ENCODE data around the gene MPRIP.
A peak's percentile ranks its signal among the peaks of the same experiment; 100 is the strongest.
"Not testable (repeated sequence)": the region's sequence is repeated elsewhere in the genome, so short reads cannot be mapped to it uniquely, and the experiment has no call there.

MPRIP gene

DNA sequence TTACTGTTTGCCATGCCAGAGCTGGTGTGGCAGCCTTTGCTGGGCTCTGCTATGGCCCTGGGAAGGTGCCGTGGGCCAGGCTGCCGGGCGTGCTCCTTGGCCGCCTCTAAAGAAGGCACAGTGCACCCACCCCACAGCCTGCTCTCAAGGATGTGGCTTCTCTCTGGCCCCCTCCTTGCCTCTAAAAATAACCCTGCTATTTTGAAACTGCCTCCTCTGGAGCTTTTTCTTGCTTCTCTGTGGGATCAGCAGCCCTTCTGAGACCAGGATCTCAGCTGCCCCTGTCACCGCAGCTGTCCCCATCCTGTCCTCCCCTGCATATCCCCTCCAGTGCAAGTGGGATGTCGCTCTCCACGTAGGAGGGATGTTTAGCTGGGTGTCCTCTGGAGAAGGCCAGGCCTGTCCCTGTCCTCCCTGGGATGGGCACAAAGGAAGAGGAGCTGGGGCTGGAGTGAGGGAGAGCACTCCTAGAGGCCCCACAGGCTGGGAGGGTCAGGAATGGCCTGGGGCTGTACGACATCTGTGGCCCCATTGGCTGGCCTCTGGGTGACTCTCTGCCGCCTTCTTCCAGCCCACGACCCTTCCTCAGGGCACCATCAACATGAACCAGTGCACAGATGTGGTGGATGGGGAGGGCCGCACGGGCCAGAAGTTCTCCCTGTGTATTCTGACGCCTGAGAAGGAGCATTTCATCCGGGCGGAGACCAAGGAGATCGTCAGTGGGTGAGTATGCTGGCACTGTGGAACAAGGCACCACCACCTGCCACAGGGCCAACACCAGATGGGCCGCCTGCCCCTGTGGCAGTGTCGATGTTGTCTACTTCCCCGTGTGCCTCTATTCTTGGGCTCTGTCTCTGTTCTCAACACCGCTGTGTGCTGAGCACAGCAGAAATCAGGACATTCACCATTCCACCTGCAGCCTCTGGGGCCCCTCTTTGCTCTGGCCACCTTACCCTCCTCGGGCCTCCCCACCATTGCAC, 84.2 kb downstream of the MPRIP start:
- no peak for DNase-seq (ENCODE audit: low spot score)

DNA sequence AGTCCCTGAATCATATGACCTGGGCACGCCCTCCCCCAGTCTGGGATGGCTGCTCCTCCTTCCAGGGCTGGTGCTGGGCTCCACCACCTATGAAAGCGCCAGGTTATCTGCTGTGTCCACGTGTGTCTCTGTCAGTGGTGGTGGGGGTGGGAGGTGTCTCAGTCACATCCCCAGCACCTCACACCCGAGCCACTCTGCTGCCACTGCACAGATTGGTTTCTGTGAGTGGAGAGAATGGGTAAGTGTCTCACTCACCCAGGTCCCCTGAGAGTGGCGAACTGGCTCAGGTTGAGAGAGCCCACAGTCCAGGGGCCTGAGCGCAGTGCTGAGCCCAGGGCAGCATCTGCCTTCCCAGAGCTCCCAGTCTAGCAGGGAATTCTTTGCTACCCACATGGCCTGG, 84.9 kb downstream of the MPRIP start:
- no peak for DNase-seq (ENCODE audit: low spot score)

DNA sequence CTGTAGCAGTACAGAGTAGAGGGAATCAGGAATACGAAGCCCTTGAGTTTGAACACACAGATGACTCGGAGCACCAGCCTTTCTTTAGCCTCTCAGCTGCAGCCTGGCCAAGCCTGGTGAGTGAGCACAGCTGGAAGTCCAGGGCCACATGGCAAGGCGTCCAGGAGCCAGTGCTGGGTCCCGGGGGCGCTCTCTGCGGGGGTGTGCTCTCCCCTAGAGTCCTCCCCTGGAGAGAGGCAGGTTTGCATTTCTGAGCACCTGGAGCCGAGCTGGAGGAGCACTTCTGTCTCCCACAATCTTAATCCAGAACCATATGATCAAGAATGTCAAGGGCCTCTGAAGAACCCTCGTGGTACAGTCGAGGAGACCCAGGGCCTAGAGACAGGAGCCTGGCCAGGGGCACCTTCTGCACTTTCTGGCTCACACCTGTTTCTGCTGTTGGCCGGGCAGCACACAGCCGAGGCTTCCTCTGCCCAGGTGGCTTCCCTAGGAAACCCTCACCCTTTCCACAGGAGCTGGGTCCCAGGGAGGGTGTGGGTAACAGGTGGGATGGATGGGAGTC, 85.6 kb downstream of the MPRIP start:
- DNase-seq (ENCODE audit: low spot score): no peak

DNA sequence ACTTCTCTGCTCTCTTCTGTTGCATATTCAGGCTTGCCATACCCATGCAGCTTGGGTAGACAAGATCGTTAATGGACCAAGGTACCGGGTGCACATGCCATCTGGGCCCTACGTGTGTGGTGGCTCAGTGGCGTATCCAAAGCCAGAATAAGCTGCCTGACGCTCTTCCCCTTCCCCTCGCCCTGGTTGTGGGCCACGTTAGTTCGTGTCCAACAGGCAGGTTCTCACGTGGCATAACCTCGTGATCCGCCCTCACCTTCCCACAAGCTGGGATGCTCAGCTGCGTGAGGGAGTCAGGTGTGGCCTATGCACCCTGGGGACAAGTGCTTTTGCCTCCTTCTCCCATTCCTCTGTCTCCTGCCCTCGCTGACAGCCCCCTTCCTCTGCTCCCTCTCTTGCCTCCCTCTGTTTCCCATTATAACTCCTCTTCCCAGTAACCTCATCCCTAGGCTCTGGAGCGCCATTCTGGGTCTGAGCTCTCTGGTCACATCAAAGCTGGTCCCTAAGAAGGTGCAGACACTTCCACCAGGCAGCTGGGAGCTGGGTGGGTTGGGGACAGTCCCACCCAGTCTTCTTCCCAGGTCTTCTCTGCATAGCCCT, 86.3 kb downstream of the MPRIP start:
- no peak for DNase-seq (ENCODE audit: low spot score)

DNA sequence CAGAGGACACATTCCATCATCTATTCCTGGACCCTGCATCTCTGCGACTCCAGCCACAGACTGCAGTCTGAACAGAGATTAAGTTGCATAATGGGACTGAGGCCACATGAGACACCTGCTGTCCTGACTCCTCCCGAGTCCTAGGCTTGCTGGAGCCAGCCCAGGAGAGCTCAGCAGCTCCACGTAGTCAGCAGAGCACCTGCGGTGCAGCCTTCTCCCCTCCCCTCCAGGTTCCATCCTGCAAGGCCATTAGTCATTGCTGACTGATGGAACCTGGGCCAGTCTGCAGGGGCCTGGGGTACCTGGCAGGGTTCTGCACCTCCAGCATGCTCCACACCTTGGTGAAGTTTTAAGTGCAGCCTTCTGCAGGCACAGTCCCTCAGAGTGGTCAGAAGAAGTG, 87.2 kb downstream of the MPRIP start:
- no peak for DNase-seq (ENCODE audit: low spot score)

DNA sequence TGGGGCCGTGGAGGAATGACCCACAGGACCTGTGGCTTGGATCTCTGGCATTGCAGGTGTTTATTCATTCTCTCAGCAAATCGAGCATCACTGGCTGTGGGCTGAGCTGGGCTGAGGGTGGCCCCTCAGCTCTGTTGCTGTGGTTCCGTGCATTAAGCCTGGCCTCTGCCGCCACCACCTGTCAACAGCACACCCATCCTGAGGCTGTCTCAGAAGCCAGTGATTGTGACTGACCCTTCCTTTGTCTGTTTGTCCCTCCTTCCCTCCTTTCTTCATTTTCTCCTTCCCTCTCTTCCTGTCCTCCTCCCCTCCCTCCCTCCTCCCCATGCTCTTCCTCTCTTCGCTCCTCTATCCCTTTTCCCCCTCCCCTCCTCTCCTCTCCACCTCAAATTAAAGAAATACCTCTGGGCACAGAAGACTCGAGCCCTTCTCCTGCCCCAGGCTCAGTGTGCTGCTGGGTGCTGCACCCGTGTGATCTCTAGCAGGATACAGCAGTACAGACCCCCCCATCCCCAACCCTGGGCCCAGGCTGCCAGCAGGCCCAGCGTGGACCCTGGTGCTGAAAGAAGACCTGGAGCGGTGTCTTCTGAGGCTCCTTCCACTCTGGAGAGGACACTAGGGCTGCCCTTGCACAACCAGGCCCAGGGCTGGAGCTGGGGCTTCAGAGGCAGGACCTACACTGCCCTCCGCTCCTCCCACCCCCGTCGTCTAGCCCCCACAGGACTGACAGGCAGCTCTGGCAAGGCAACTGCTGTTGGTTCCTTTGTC, 88.0 kb downstream of the MPRIP start:
- DNase-seq (ENCODE audit: low spot score): no peak

DNA sequence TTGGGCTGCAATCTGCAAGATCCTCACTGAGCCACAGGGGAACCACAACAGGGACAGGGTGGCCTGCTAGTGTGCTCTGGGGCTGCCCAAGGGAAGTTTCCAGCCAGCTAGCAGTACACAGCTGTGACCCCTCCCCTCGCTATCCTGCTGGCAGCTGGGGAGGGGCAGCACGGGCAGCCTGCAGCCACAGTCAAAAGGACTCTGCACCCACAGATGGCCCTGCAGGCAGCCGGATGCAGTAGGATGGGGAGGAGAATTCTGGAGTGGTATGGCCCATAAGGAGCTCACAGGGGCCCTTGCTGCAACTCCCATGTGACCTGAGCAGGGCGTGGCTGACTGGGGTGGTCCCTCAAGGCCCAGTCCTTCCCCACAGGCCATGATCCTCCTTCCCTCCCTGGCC, 89.6 kb downstream of the MPRIP start:
- no peak for DNase-seq (ENCODE audit: low spot score)

DNA sequence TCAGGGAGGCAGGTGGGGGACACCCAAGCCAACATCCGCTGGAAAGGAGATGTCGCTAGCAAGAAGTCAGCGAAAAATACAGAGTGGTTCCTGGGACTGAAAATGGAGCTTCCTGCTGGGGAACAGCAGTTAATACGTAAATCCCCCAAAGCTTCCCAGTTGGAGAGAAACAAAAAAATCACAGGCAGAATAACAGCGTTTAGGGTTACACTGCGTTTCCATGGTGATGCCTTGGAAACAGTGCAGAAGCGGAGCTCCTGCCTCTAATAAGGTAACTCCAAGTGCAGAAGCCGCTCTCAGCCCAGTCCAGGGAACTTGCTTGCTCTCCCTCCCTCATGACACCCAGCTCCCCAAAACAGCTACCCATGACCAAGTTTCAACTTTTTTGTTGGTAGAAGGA, 90.5 kb downstream of the MPRIP start:
- DNase-seq (ENCODE audit: low spot score): no peak

DNA sequence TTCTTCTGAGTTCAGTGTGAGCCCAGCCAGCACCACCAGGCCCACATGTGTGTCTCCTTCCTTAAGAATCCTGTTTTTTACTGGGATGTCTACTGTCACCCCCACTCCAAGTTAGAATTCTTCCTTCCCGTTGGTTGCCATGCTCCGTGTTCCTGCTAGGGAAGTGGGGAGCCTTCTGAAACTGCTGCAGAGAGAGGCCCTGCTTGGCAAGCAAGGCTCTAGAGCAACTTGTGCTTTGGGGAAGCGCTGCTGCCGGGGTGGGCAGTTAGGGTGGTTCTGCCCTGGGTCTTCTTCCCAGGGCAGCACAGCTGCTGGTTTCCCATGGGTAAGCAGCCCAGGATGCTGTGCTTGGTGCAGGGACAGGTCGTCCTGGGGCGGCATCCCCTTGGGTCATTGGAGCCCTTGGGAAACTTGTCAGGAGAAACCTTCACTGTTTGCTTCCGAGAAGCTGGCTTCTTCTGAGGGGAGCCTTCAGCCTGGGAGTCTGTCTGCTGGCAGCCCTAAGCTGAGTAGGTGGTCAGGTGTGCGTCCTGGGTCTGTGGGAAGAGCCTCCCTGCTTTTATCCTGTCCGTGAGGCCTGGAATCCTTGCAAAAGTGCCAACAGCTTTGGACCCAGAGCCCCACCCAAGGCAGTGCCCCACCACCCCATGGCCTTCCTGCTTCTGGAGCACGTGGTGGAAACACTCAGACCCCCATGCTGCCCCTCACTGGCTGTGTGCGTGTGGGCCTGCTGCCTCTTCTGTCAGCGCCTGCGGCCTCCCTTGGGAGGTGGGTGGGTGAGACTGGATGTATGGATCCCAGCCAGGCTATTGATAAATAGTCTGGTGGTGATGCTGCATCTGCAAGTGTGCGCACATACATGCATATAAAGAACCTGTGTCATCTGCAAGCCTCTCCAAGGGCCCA, 92.0 kb downstream of the MPRIP start:
- no peak for DNase-seq (ENCODE audit: low spot score)

DNA sequence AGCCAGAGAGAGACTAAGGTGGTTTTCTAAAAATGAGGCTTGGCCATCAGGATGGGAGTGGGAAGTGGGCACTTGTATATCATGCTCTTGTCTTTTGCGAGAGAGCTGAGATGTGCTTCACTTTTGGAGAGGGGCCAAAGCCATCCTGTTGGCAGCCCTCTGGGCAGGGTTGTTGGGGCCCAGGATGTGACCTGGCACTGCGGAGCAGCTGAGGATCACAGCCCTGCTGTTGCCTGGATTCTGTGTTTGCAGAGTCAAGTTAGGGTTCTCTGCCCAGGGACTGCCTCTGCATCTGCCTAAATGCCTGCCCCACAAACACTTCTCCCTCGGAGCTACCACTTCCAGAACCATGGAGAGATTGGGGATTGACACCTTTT, 92.7 kb downstream of the MPRIP start:
- DNase-seq (ENCODE audit: low spot score): no peak

DNA sequence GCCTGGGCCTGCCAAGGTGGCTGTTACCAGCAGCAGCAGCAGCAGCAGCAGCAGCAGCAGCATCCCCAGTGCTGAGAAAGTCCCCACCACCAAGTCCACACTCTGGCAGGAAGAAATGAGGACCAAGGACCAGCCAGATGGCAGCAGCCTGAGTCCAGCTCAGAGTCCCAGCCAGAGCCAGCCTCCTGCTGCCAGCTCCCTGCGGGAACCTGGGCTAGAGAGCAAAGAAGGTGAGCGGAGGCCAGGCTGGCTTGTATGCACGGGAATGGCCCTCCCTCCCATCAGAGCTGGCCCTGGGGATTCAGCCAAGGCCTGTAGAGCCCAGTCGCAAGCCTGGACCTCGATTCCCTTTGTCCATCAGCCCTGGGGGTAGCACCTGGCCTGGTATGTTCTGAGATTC, 94.0 kb downstream of the MPRIP start:
- not testable (repeated sequence) for DNase-seq (ENCODE audit: low spot score)

DNA sequence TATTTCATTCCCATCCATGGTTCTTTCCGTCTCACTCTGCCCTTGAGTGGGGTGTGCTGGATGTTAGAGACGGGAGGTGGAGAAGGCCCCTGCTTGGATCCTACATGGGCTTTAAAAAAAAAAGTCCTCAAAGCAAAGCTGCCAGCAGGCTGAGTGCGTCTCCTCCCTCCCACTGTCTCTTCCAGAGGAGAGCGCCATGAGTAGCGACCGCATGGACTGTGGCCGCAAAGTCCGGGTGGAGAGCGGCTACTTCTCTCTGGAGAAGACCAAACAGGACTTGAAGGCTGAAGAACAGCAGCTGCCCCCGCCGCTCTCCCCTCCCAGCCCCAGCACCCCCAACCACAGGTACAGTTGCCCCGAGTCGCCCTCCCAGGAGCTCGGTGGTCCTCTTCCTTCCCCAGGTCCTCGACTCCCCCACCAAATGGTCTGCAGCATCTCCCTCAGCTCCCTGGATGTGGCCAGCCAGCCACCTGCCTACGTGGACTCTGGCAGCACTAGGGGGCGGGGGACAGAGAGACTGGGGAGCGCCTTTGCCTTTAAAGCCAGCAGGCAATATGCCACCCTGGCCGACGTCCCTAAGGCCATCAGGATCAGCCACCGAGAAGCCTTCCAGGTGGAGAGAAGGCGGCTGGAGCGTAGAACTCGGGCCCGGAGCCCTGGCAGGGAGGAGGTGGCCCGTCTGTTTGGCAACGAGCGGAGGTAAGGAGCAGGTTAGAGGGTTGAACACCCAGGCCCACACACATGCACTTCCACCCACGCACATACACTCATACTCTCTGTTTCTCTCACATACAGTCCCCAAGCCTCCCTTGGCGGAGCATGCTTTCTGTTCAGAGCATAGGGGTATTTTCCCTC, 95.7 kb downstream of the MPRIP start:
- no peak for DNase-seq (ENCODE audit: low spot score)

DNA sequence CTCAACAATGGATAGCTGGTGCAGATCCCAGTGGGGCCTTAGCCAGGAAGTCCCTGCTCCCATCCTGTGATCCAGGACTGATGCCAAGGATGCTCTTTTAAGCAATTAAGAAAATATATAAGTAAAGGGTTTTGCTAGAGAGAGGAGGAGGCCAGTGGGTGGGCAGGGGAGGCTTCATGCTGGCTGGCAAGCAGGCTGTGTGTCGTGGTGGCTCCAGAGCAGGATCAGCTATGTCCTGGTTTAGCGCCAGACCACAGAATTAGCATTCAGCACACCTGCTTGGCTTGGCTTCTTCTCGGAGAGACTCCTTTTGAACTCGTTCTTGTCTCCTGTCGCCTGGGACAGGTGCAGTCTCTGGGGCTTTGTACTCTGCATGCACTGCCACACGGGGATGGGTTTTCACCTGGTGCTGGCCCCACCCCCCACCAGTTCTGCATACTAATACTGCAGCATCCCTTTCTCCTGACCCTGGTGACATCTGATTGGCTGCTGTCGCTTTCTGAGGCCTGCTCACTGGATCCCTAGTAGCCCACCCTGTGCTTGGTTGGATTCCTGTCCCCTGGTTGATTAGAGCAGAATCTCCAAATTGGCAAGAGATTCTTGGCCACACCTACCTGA, 97.8 kb downstream of the MPRIP start:
- DNase-seq (ENCODE audit: low spot score): peak; percentile 57

DNA sequence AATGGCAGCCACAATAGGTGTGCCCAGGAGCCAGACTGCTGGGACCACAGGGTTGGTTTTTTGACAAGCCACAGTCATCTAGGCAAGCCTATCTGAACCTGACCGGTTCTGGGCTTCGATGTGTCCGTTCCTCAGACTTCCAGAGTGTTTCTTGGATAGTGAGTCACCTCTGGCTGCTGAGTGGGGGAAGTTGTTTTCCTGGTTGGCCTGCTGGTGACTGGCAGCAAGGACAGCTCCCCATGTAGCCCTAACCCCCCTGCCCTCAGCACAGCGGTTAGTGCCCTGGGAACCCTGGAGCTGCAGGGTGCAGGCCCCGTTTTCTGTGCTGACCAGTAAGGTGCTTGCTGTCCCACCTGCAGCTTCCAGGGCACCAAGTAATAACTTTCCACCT, 98.3 kb downstream of the MPRIP start:
- no peak for DNase-seq (ENCODE audit: low spot score)

DNA sequence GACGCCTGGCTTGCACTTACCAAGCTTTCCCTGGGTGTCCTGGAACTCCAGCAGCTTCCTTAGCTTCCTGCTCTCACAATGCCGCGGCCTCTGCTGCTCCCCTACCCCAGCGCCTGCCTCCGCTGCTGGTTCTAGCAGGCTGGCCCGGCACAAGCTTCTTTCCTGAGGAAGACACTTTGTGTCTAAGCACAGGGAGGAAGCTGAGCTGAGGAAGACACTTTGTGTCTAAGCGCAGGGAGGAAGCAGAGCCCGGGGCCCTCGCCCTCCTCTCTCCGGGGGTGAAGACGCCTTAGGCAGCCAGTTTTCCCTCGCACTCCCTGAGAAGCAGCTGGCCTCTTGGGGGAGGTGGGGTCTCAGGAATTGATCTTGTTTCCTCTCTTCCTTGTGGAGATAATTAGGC, 99.0 kb downstream of the MPRIP start:
- no peak for DNase-seq (ENCODE audit: low spot score)

DNA sequence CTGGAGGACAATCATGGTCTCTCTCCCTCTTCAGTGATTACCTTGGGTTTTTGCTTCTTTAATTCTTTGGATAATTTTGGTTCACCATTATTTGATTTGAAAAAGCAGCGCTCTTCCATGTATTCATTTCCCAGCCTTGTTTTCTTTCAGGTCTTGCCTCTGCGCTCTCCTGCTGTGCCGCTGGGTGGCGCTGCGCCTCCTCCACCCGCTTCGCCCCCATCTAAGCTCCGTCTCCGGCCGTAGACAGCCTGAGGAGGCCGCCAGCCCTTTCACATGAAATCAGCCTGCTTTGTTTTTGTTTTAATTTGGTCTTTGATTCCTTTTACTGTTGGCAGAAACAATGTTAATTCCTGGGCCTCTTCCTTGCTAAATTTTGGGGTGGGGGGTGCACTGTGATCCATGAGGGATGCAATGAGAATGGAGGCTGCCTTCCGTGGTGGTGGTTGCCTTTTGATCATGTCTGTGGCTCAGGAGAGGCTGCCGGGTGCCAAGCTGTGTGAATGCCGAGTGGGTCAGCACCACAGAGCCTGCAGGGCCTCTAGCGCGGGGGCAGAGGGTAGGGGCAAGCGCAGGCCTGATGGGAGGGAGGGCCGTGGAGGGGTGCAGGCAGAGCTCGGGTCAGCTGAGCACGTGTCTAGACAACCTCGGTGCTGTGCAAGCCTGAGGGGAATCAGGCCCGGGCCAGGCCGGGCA, 99.7 kb downstream of the MPRIP start:
- DNase-seq (ENCODE audit: low spot score): peak; percentile 93

DNA sequence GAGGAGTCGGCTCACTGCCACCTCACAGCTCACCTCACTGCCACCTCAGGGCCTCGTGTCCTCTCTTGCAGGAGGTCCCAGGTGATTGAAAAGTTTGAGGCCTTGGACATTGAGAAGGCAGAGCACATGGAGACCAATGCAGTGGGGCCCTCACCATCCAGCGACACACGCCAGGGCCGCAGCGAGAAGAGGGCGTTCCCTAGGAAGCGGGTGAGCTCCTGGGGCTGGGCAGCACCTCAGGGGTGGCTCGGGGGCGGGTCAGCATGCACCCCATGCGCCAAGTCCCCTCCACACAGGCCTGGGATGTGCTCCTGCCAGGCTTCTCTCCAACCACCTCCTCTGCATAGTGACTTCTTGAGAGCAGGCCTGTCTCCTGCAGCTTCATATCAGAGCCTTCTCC, 100.3 kb downstream of the MPRIP start:
- DNase-seq (ENCODE audit: low spot score): no peak

DNA sequence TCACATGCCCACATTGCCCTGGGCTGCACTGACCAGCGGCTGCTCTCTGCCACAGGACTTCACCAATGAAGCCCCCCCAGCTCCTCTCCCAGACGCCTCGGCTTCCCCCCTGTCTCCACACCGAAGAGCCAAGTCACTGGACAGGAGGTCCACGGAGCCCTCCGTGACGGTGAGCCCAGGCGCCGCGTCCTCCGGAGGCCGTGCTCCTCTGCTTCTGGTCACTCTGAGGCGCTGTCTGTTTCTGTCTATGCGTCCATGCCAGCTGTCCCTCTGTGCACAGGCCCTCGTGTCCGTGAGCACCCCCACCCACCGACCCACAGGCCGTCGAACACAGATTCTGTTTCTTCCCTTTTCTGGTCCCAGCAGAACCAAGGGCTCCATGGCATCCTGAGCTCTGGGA, 101.2 kb downstream of the MPRIP start:
- no peak for DNase-seq (ENCODE audit: low spot score)

DNA sequence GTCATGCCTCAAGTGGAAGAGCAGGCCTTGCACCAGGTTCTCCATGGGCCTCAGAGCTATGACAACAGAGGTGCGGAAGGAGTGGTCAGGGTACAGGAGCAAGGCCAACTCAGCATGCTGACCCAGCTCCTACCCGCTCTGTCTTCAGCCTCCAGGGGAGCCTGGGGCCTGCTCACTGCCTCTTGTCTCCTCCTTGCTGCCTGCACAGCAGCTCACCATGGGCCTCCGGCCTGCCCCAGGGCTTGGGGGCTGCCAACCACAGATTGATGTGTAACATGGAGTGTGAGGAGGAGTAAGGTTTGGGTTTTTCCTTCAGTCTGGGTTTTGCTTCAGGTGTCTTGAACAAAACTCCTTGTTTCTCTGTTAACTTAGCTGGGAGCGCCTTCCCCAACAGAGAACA, 101.8 kb downstream of the MPRIP start:
- no peak for DNase-seq (ENCODE audit: low spot score)
